SK-N-SH (cell line): ENCODE measurements around the gene NOTCH1.

Source experiments
- CHD2 ChIP-seq: fragments of 150-350 bp; IDR thresholded peaks from 2 replicates; pipeline ENCODE4 v1.6.1; 2018; ENCODE audit warnings: low read length; ENCODE audit not compliant: partially characterized antibody
- CTCF ChIP-seq: fragments of 200-600 bp; sonication (generic); IDR thresholded peaks from 2 replicates; pipeline ENCODE4 v1.6.1; 2017; ENCODE audit warnings: antibody characterized with exemption, mild to moderate bottlenecking, moderate library complexity
- GABPA ChIP-seq: IDR thresholded peaks from 2 replicates; pipeline ENCODE4 v1.4.0; 2012; ENCODE audit warnings: low read depth, mild to moderate bottlenecking

GRCh38 chr9:136460772-136461325 is 85.0 kb downstream of the NOTCH1 start:
- TF ChIP-seq CTCF = no peak
- TF ChIP-seq GABPA = no peak
- TF ChIP-seq CHD2 = no peak
